ENCODE results near the gene RGS12. TPM values are rescaled to one million over a fixed set of nuclear protein-coding genes. Genes with fewer than 3 reads are reported as not detected.
A peak's percentile ranks its signal among the peaks of the same experiment; 100 is the strongest.

The RGS12 gene
- total RNA-seq, 1 experiment from 2014 or later: 36.0 TPM

GRCh38 chr4:3293401-3294391, 875 bp downstream of the RGS12 start:
- BruUV-seq (replicated peaks): no TSS peak
- intact Hi-C loops (cut with micrococcal nuclease): no loop called here
- POLR2A ChIA-PET: interaction anchor here (0.6 kb wide), 1 partner anchor 342 kb away, joined by 4 read pairs; no protein-coding TSS in a partner anchor
- H3K27me3 Mint-ChIP-seq (ENCODE audit: insufficient read depth, unreplicated experiment): no peaks in the 10 kb centered on the region
- no peak for DNase-seq (ENCODE audit: unreplicated experiment)
- no peak for TF ChIP-seq CTCF (IDR thresholded peaks at IDR 0.05; ENCODE audit: unreplicated experiment)
- H3K27ac Mint-ChIP-seq (ENCODE audit: low read depth, unreplicated experiment): no peak overlapping the region
- peaks cover 16% of the 10 kb centered on the region for H3K4me1 Mint-ChIP-seq (ENCODE audit: insufficient read depth, unreplicated experiment)
- CTCF ChIA-PET: interaction anchor here (0.6 kb wide), 1 partner anchor 929 kb away, joined by 3 read pairs; no protein-coding TSS in a partner anchor
- H3K4me3 Mint-ChIP-seq (ENCODE audit: unreplicated experiment): peak overlapping the region; percentile 71
- no peaks in the 10 kb centered on the region for H3K36me3 Mint-ChIP-seq (ENCODE audit: insufficient read depth, unreplicated experiment)
- H3K9me3 Mint-ChIP-seq (ENCODE audit: unreplicated experiment): no peaks in the 10 kb centered on the region

- BruUV-seq (replicated peaks): no TSS peak
- H3K9me3 Mint-ChIP-seq (ENCODE audit: unreplicated experiment): no peaks in the 10 kb centered on the region
- H3K36me3 Mint-ChIP-seq (ENCODE audit: insufficient read depth, unreplicated experiment): no peaks in the 10 kb centered on the region
- peaks cover 16% of the 10 kb centered on the region for H3K4me1 Mint-ChIP-seq (ENCODE audit: insufficient read depth, unreplicated experiment)
- no peak for TF ChIP-seq CTCF (IDR thresholded peaks at IDR 0.05; ENCODE audit: unreplicated experiment)
- POLR2A ChIA-PET: no interaction called here
- no peak overlapping the region for H3K27ac Mint-ChIP-seq (ENCODE audit: low read depth, unreplicated experiment)
- no peak overlapping the region for H3K4me3 Mint-ChIP-seq (ENCODE audit: unreplicated experiment)
- no peak for DNase-seq (ENCODE audit: unreplicated experiment)
- no peaks in the 10 kb centered on the region for H3K27me3 Mint-ChIP-seq (ENCODE audit: insufficient read depth, unreplicated experiment)
- CTCF ChIA-PET: no interaction called here
- intact Hi-C loops (cut with micrococcal nuclease): no loop called here
Observed at GRCh38 chr4:3294401-3295241, 1.8 kb downstream of the RGS12 start.

- no peaks in the 10 kb centered on the region for H3K27me3 Mint-ChIP-seq (ENCODE audit: insufficient read depth, unreplicated experiment)
- H3K27ac Mint-ChIP-seq (ENCODE audit: low read depth, unreplicated experiment): no peak overlapping the region
- no peaks in the 10 kb centered on the region for H3K9me3 Mint-ChIP-seq (ENCODE audit: unreplicated experiment)
- no TSS peak for BruUV-seq (replicated peaks)
- H3K4me1 Mint-ChIP-seq (ENCODE audit: insufficient read depth, unreplicated experiment): peaks cover 16% of the 10 kb centered on the region
- CTCF ChIA-PET: interaction anchor here (1.0 kb wide), 1 partner anchor 32 kb away, joined by 3 read pairs; no protein-coding TSS in a partner anchor
- intact Hi-C loops (cut with micrococcal nuclease): no loop called here
- no peak overlapping the region for H3K4me3 Mint-ChIP-seq (ENCODE audit: unreplicated experiment)
- TF ChIP-seq CTCF (IDR thresholded peaks at IDR 0.05; ENCODE audit: unreplicated experiment): no peak
- no peak for DNase-seq (ENCODE audit: unreplicated experiment)
- POLR2A ChIA-PET: no interaction called here
- H3K36me3 Mint-ChIP-seq (ENCODE audit: insufficient read depth, unreplicated experiment): no peaks in the 10 kb centered on the region
Observed at GRCh38 chr4:3295837-3296624, 3.2 kb downstream of the RGS12 start.

Measured in MCF 10A (cell line).